ENCODE results near the gene SLCO3A1. TPM values are rescaled to one million over a fixed set of nuclear protein-coding genes. Genes with fewer than 3 reads are reported as not detected.

Gene SLCO3A1
- total RNA-seq, 1 experiment from 2014 or later: 37.8 TPM

DNA sequence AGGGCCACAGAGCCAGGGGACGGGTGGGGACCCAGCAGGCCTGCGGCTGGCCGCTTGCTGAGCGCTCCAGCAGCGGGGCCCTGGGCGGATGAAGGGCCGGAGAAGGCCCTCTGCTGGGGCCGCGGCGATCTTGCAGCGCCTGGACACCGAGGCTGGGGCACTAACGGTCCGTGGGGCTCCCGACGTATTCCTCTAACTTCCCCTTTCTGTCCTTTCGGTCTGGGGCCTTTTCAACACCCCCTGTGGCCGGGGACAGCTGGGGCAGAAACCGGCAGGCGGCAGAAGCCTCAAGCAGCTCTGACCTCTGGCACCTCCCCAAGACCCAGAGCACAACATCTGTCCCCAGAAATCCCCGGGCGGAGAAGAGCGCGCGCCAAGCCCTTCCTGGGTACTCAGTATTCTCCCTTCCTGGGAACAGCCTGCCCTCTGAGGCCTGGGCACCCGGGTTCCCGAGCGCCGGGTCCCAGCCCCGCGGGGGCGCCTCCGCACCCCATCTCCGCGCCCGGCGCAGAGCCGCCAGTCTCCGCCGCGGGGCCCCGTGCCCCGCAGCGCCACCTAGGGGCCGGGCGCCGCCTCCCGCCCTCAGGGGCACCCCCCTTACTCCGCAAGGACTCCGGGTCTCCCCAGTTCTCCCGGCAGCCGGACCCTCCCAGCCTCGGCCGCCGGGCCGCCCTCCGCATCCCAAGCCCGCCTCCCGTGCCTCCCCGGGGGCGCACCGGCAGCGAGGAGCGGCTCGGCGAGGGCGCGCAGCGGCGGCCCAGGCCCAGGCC lies 582 bp upstream of the SLCO3A1 start:
- Histone ChIP-seq H3K9me2 (ENCODE audit: insufficient read depth) (0 out of 2 replicates have a peak, but pooled peaks cover 5% of the 10 kb centered on the region), H3F3A (ENCODE audit: insufficient read depth, low read depth) (peaks cover 17% of the 10 kb centered on the region; the same call in 1 of the 2 replicates), H4K20me1 (ENCODE audit: insufficient read depth) (no peaks in the 10 kb centered on the region), H3K4me2 (peak overlapping the region; percentile 97), H3K36me3 (ENCODE audit: low read depth) (no peaks in the 10 kb centered on the region), H3K79me2 (ENCODE audit: low read depth) (peaks cover 49% of the 10 kb centered on the region), H3K27ac (peak overlapping the region; percentile 74), H3K4me3 (peak overlapping the region; percentile 86), H3K9me3 (ENCODE audit: insufficient read depth, low read depth) (no peaks in the 10 kb centered on the region), H2AFZ (peak overlapping the region; percentile 93), H3K27me3 (ENCODE audit: insufficient read depth, low read depth) (no peaks in the 10 kb centered on the region), H3K4me1 (replicated peaks; ENCODE audit: insufficient read depth) (peaks cover 44% of the 10 kb centered on the region)
- BruUV-seq (replicated peaks): TSS peak; percentile 64
- ChIA-PET CTCF (interaction anchor here (0.5 to 1.0 kb wide), 7 partner anchors 38 to 564 kb away, joined by 3 to 4 read pairs (median 3); no protein-coding TSS in a partner anchor), POLR2A (ENCODE audit: unreplicated experiment) (no interaction called here)
- TF ChIP-seq, protein P1, sequence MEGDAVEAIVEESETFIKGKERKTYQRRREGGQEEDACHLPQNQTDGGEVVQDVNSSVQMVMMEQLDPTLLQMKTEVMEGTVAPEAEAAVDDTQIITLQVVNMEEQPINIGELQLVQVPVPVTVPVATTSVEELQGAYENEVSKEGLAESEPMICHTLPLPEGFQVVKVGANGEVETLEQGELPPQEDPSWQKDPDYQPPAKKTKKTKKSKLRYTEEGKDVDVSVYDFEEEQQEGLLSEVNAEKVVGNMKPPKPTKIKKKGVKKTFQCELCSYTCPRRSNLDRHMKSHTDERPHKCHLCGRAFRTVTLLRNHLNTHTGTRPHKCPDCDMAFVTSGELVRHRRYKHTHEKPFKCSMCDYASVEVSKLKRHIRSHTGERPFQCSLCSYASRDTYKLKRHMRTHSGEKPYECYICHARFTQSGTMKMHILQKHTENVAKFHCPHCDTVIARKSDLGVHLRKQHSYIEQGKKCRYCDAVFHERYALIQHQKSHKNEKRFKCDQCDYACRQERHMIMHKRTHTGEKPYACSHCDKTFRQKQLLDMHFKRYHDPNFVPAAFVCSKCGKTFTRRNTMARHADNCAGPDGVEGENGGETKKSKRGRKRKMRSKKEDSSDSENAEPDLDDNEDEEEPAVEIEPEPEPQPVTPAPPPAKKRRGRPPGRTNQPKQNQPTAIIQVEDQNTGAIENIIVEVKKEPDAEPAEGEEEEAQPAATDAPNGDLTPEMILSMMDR (conservative IDR thresholded peaks at IDR 0.05): peak; percentile 72
- TF ChIP-seq EZH2 (IDR thresholded peaks at IDR 0.05; ENCODE audit: low read depth): no peak
- DNase-seq: peak; percentile 46 to 74
- intact Hi-C loops (cut with micrococcal nuclease; ENCODE audit: unreplicated experiment): loop anchor here (1.0 to 10.0 kb wide), 6 partner anchors 122 to 796 kb away; no protein-coding TSS in a partner anchor

DNA sequence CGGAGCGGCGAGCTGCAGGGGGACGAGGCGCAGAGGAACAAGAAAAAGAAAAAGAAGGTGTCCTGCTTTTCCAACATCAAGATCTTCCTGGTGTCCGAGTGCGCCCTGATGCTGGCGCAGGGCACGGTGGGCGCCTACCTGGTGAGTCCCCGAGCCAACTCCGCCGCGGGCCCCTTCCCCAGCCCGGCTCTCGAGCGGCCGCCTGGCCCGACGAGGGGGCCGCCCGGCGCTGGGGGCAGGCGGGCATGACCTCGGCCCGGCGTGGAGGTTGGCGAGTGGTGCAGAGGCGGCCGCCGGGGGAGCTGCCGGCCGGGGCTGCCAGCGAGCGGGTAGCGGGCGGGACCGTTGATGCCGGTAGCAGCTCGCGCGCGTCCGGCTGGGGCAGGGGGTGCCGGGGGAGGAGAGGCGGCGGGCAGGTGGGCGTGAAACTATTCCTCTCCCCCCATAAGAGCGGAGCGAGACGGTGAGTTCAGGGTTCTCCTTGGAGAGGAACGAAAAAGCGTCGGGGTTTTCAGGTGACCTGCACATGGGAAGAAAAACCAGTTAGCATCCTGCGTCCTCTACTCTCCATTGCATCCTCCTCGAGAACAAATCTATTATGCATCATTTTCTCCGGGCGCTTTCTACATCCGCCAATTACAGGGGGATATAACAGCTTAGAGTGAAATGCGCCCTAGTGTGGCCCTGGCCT lies 585 bp downstream of the SLCO3A1 start:
- Histone ChIP-seq H3K36me3 (ENCODE audit: low read depth) (peaks cover 6% of the 10 kb centered on the region; the same call in 1 of the 2 replicates), H3K4me3 (peak overlapping the region; percentile 86), H2AFZ (peak overlapping the region; percentile 34; the same call in 1 of the 2 replicates), H3K9me2 (ENCODE audit: insufficient read depth) (no peaks in the 10 kb centered on the region), H3K27ac (peak overlapping the region; percentile 74), H3F3A (ENCODE audit: insufficient read depth, low read depth) (peaks cover 17% of the 10 kb centered on the region; the same call in 1 of the 2 replicates), H4K20me1 (ENCODE audit: insufficient read depth) (no peaks in the 10 kb centered on the region), H3K79me2 (ENCODE audit: low read depth) (peaks cover 60% of the 10 kb centered on the region), H3K9me3 (ENCODE audit: insufficient read depth, low read depth) (no peaks in the 10 kb centered on the region), H3K27me3 (ENCODE audit: insufficient read depth, low read depth) (no peaks in the 10 kb centered on the region), H3K4me1 (replicated peaks; ENCODE audit: insufficient read depth) (peaks cover 52% of the 10 kb centered on the region), H3K4me2 (peak overlapping the region; percentile 84)
- BruUV-seq (replicated peaks): no TSS peak
- TF ChIP-seq EZH2 (IDR thresholded peaks at IDR 0.05; ENCODE audit: low read depth): no peak
- TF ChIP-seq, protein P1 (conservative IDR thresholded peaks at IDR 0.05): no peak
- DNase-seq: peak in 1 of 2 experiments; percentile 51
- ChIA-PET POLR2A (ENCODE audit: unreplicated experiment) (interaction anchor here (0.7 to 1.5 kb wide), 4 partner anchors 14 to 1688 kb away, joined by 4 to 18 read pairs (median 12); no protein-coding TSS in a partner anchor), CTCF (interaction anchor here (0.6 to 1.0 kb wide), 9 partner anchors 14 to 513 kb away, joined by 3 to 6 read pairs (median 4); no protein-coding TSS in a partner anchor)
- intact Hi-C loops (cut with micrococcal nuclease; ENCODE audit: unreplicated experiment): loop anchor here (1.0 to 10.0 kb wide), 5 partner anchors 121 to 797 kb away; no protein-coding TSS in a partner anchor

DNA sequence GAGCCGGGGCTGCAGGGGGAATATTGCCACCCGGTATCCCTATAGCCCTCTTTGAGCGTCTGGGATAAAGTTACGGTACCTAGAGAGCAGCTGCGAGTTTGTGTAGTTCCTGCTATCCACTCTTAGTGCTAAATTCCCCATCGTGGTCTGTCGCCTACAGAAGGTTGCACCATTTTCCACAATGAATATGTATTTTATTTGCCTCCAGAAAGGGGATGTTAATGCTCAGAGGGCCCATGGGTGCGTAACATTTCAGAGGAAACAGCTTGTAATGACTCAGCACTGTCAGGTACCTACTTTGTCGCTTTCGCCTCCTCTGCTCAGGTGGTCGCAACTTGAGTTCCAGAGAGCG lies 1.1 kb downstream of the SLCO3A1 start:
- Histone ChIP-seq H3K27me3 (ENCODE audit: insufficient read depth, low read depth) (no peaks in the 10 kb centered on the region), H3K4me3 (peak overlapping the region; percentile 86), H3K4me2 (peak overlapping the region; percentile 84), H4K20me1 (ENCODE audit: insufficient read depth) (no peaks in the 10 kb centered on the region), H2AFZ (peak overlapping the region; percentile 34; the same call in 1 of the 2 replicates), H3K9me2 (ENCODE audit: insufficient read depth) (no peaks in the 10 kb centered on the region), H3F3A (ENCODE audit: insufficient read depth, low read depth) (peaks cover 17% of the 10 kb centered on the region; the same call in 1 of the 2 replicates), H3K4me1 (replicated peaks; ENCODE audit: insufficient read depth) (peaks cover 54% of the 10 kb centered on the region), H3K36me3 (ENCODE audit: low read depth) (peaks cover 7% of the 10 kb centered on the region; the same call in 1 of the 2 replicates), H3K9me3 (ENCODE audit: insufficient read depth, low read depth) (no peaks in the 10 kb centered on the region), H3K79me2 (ENCODE audit: low read depth) (peaks cover 65% of the 10 kb centered on the region), H3K27ac (peak overlapping the region; percentile 74)
- TF ChIP-seq EZH2 (IDR thresholded peaks at IDR 0.05; ENCODE audit: low read depth): no peak
- TF ChIP-seq, protein P1 (conservative IDR thresholded peaks at IDR 0.05): no peak
- no TSS peak for BruUV-seq (replicated peaks)
- ChIA-PET POLR2A (ENCODE audit: unreplicated experiment) (interaction anchor here (0.7 to 1.5 kb wide), 2 partner anchors 13 to 230 kb away, joined by 3 to 12 read pairs; no protein-coding TSS in a partner anchor), CTCF (interaction anchor here (0.8 kb wide), 1 partner anchor 215 kb away, joined by 5 read pairs; no protein-coding TSS in a partner anchor)
- intact Hi-C loops (cut with micrococcal nuclease; ENCODE audit: unreplicated experiment): loop anchor here (5.0 to 10.0 kb wide), 2 partner anchors 120 to 797 kb away; no protein-coding TSS in a partner anchor
- DNase-seq: peak in 1 of 2 experiments; percentile 40

All from PC-9 (cell line).